GM12874 (cell line): ENCODE measurements around the gene KLHL33.
A peak's percentile ranks its signal among the peaks of the same experiment; 100 is the strongest.

Source experiments
- TF ChIP-seq, protein P1 (sequence below): IDR thresholded peaks from 2 replicates; pipeline ENCODE4 v1.5.1; 2011; ENCODE audit warnings: low read depth, mild to moderate bottlenecking, control low read depth, low read length, moderate library complexity; ENCODE audit not compliant: insufficient read depth

Gene KLHL33

DNA sequence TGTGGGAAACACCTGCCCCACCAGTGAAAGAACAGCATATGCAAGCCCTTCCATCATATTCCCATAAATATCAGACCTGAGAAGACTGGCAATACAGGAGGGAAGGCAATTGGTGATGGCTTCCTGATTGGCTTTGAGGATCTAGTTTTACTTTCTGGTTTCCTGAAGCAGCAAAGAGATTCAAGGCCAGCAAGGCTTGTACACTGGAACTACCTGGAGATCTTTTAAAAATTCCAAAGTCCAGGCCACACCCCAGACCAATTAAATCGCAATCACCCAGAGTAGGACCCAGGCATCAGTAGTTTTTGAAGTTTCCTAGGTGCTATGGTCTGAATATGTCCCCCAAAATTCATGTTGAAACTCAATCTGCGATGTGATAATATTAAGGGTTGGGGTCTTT, 19.7 kb downstream of the KLHL33 start:
- TF ChIP-seq, protein P1, sequence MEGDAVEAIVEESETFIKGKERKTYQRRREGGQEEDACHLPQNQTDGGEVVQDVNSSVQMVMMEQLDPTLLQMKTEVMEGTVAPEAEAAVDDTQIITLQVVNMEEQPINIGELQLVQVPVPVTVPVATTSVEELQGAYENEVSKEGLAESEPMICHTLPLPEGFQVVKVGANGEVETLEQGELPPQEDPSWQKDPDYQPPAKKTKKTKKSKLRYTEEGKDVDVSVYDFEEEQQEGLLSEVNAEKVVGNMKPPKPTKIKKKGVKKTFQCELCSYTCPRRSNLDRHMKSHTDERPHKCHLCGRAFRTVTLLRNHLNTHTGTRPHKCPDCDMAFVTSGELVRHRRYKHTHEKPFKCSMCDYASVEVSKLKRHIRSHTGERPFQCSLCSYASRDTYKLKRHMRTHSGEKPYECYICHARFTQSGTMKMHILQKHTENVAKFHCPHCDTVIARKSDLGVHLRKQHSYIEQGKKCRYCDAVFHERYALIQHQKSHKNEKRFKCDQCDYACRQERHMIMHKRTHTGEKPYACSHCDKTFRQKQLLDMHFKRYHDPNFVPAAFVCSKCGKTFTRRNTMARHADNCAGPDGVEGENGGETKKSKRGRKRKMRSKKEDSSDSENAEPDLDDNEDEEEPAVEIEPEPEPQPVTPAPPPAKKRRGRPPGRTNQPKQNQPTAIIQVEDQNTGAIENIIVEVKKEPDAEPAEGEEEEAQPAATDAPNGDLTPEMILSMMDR: no peak

DNA sequence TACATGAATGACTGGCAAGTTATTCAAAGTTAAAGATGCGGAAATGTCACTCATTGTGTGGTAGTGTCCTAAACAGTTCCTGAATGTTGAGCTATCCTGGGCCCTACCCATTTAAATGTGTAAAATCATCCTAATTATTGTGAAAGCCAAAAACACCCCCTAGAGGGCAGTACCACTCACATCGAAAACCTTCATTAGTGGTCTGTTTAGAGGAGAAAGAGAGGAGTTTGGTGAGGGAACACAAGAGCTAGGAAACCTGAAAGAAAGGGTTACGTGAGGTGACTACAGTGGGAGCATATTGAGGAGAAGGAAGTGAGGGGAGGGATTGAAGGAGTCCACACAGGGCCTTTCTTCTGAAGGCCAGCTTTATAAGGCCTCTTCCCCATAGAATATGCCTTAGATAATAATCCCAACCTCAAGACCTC, 20.2 kb downstream of the KLHL33 start:
- TF ChIP-seq, protein P1: peak; percentile 52

DNA sequence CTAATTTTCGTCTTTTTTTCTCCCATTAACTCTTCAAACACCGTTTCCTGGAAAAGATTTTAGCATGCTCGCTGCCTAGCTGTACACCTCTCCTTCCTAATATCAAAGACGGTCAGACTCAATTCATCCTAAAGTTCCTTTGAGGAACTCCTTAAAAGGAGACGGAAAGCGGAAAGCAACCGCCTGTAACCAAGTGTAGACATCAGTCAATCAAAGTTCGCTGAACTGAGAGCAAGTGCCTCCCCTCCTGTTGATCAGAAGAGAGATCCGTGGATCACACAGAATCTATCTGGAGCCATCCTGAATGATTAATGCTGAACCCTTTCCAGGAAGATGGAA, 22.3 kb downstream of the KLHL33 start:
- TF ChIP-seq, protein P1: no peak

DNA sequence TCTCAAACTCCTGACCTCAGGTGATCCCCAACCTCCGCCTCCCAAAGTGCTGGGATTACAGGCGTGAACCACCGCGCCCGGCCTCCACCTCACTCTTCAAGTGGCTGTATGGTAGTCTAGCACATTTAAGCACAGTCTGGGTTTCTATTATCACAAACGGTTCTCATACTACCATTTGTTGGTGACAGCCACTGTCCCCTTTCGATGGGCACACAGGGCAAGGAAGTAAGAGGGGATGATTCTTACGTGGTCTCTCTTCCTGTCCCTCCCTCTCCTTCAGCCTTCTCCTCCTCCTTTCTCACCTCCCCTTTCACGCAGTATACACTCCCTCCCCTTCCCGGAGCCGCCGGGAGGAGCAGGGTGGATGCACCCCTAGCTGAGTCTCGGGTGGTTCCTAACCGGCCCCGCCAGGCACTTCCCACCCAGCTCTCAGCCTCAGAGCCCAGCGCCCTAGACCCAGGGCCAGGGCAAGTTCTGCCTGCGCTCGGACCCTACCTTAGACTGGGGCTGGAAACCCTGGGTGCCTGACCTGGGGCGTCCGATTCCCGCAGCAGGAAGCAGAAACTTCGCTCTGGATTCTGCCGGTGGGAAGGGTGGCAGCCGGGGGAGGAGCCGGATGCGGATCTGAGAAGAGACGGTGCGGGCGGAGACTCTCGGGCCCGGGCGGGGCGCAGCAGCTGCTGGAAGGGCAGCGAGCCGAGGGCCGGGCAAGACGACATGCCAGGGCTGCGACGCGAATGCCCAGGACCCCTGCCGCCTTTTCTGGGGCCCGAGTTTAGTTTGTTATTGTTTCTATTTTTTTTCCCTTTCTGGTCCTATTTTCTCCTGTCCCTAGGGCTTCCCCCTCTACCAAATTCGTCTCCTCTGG, 22.9 kb downstream of the KLHL33 start, which contains the start of gene TEP1:
Gene TEP1 (minus strand): TSS at position 626 of the 868 bp plus-strand sequence. CDS start 5,062 bp downstream, outside the sequence.
- TF ChIP-seq, protein P1: no peak

DNA sequence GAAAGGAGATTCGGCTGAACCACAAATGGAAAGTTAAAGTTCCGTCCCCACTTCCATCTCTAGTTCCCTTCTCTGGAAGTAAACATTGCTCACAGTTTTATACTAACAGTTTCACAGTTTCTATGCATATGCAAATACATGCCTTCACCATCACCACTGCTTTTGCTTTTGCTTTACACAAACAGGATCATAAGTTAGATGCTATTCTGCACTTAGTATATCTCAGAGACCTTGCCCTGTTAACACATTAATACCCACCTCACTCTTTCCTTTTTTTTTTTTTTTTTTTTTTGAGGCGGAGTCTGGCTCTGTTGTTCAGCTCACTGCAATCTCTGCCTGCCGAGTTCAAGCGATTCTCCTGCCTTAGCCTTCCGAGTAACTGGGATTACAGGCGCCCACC, 23.6 kb downstream of the KLHL33 start:
- TF ChIP-seq, protein P1: no peak

DNA sequence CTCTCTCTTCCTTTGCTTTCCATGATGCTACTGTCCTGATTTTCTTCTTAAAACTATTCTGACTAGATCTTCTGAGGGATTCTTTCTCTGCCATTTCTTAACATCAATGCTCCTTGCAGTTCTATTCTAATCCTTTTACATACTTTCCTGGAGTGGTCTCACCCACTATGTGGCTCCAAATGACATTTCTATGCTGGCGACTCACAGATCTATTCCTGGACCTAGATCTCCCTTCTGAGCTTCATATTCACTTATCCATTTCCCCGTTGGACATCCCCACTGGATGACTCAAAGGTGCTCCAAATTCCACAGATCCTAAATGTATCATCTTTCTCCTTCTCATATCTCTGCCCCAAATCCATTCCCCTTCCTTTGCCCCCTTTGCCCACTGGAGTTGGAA, 26.7 kb downstream of the KLHL33 start:
- TF ChIP-seq, protein P1: no peak

DNA sequence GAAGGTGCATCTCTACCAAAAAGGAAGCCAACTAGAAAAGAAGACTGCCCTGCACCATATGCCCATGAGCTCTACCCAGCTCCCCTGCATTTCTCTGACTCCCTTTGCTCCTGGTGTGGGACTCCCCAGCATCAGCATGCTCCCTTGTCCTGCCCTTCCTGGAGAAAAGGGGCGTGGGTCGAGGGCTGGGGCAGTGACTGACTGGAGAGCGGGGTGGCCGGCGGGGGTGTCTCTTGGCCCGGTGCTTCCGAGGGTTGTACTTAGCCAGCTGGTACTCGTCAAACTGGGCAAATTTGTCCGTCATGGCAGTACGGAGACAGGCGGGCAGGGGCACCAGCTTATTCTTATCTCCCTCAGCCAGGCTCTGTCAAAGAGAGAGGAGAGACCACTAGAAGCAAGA, 32.4 kb downstream of the KLHL33 start:
- TF ChIP-seq, protein P1: no peak
